Endothelial cell of umbilical vein (primary cell): ENCODE data around the gene CROCC. TPM values are rescaled to one million over a fixed set of nuclear protein-coding genes. Genes with fewer than 3 reads are reported as not detected.

Experiments used
- BruUV-seq: library from RNA; stranded (reverse); fragments of 400-500 nt; replicated peaks from 2 replicates; lab custom pipeline; 2021; lab: Mats Ljungman, UMichigan
- CTCF ChIA-PET: fragments of 300-600, 350-600 bp; sonication (Branson Sonifier 250); formaldehyde crosslinking; loops from one replicate; lab custom pipeline; 2021; ENCODE audit warnings: antibody characterized with exemption, inconsistent platforms; lab: Charles Lee
- POLR2A ChIA-PET: fragments of 300-600, 350-600 bp; sonication (Branson Sonifier 250); formaldehyde crosslinking; loops from one replicate; lab custom pipeline; 2021; ENCODE audit warnings: antibody characterized with exemption, inconsistent platforms; lab: Charles Lee
- DNase-seq: peaks from one replicate; pipeline ENCODE4 v3.0.0-alpha.2; 2011; ENCODE audit warnings: low read depth, low spot score
- FAIRE-seq: peaks from 2 replicates; lab custom pipeline; 2011; peaks lifted over from hg19 to GRCh38; lab: Jason Lieb, UNC
- H2AFZ ChIP-seq: 2 replicates; pipeline ENCODE4 v1.6.0; 2012; ENCODE audit warnings: low read depth, low read length, control low read depth, inconsistent platforms
- H3K27ac ChIP-seq: 2 replicates; pipeline ENCODE4 v1.5.1; 2011; ENCODE audit warnings: low read depth, mild to moderate bottlenecking, control low read depth, low read length, moderate library complexity; ENCODE audit not compliant: insufficient read depth
- H3K27me3 ChIP-seq, 2 experiments: 2 replicates each; pipeline versions ENCODE4 v1.6.0 to v1.6.1; 2011; ENCODE audit warnings: low read length in 2 of 2, mixed read lengths in 1 of 2; ENCODE audit not compliant: control insufficient read depth in 2 of 2, insufficient read depth in 2 of 2
- H3K36me3 ChIP-seq, 2 experiments: 2 replicates in 1 of 2; 3 replicates in 1 of 2; pipeline ENCODE4 v1.5.1; 2011; ENCODE audit warnings: low read length in 2 of 2, mild to moderate bottlenecking in 1 of 2, moderate library complexity in 1 of 2; ENCODE audit not compliant: control insufficient read depth in 2 of 2, insufficient read depth in 2 of 2; ENCODE audit errors: extremely low read depth in 1 of 2
- H3K4me1 ChIP-seq: 3 replicates; pipeline ENCODE4 v1.5.1; 2011; ENCODE audit warnings: mild to moderate bottlenecking, low read length; ENCODE audit not compliant: control insufficient read depth, insufficient read depth; ENCODE audit errors: extremely low read depth
- H3K4me2 ChIP-seq: 2 replicates; pipeline ENCODE4 v1.6.1; 2011; ENCODE audit warnings: low read length, control low read depth, mixed read lengths; ENCODE audit not compliant: insufficient read depth
- H3K4me3 ChIP-seq, 3 experiments: fragments of 200-600 bp in 1 of 3; sonication (generic), shearing (Covaris generic) in 1 of 3; replicated peaks in 1 of 3; 2 replicates each; pipeline ENCODE4 v1.5.1; 2011 to 2016; ENCODE audit warnings: control low read depth in 3 of 3, low read length in 3 of 3, mild to moderate bottlenecking in 2 of 3, inconsistent platforms in 1 of 3, low read depth in 1 of 3, moderate library complexity in 1 of 3; ENCODE audit not compliant: insufficient read depth in 1 of 3
- H3K79me2 ChIP-seq: 2 replicates; pipeline ENCODE4 v1.6.0; 2012; ENCODE audit warnings: low read length, inconsistent platforms; ENCODE audit not compliant: control insufficient read depth, insufficient read depth
- H3K9ac ChIP-seq: replicated peaks from 2 replicates; pipeline ENCODE3; 2011; ENCODE audit warnings: low read length, control low read depth; ENCODE audit not compliant: insufficient read depth; ENCODE audit errors: extremely low read depth
- H3K9me1 ChIP-seq: replicated peaks from 3 replicates; pipeline ENCODE4 v1.6.0; 2011; ENCODE audit warnings: mild to moderate bottlenecking, low read length; ENCODE audit not compliant: control insufficient read depth, insufficient read depth; ENCODE audit errors: extremely low read depth
- H3K9me3 ChIP-seq: replicated peaks from 2 replicates; pipeline ENCODE4 v1.5.1; 2012; ENCODE audit warnings: low read length, inconsistent platforms; ENCODE audit not compliant: control insufficient read depth, insufficient read depth
- H4K20me1 ChIP-seq: replicated peaks from 2 replicates; pipeline ENCODE3; 2011; ENCODE audit warnings: mild to moderate bottlenecking, low read length; ENCODE audit not compliant: control insufficient read depth, insufficient read depth; ENCODE audit errors: extremely low read depth
- CTCF ChIP-seq, 2 donors: IDR thresholded peaks; 1 replicate in 1 of 2; 2 replicates in 1 of 2; pipeline ENCODE4 v1.5.1; 2011; ENCODE audit warnings: low read length in 2 of 2, mild to moderate bottlenecking in 2 of 2, moderate library complexity in 2 of 2, control low read depth in 1 of 2, inconsistent platforms in 1 of 2, low read depth in 1 of 2; ENCODE audit not compliant: insufficient read depth in 1 of 2; ENCODE audit errors: extremely low read depth in 1 of 2
- EZH2 ChIP-seq: IDR thresholded peaks from 2 replicates; pipeline ENCODE4 v1.6.1; 2012; ENCODE audit warnings: borderline replicate concordance, low read depth, mild to moderate bottlenecking, moderate library complexity, low read length, inconsistent platforms; ENCODE audit not compliant: severe bottlenecking
- FOS ChIP-seq: IDR thresholded peaks from 2 replicates; pipeline ENCODE4 v1.6.1; 2011; ENCODE audit warnings: mild to moderate bottlenecking, low read length, moderate library complexity, borderline replicate concordance; ENCODE audit not compliant: insufficient read depth
- GATA2 ChIP-seq: IDR thresholded peaks from 2 replicates; pipeline ENCODE4 v1.7.0; 2011; ENCODE audit warnings: low read depth, mild to moderate bottlenecking, moderate library complexity, mixed read lengths, low read length; ENCODE audit not compliant: insufficient read length, insufficient read depth
- JUN ChIP-seq: IDR thresholded peaks from 2 replicates; pipeline ENCODE4 v1.6.1; 2011; ENCODE audit warnings: borderline replicate concordance, low read depth; ENCODE audit not compliant: insufficient read length, insufficient read depth
- MAX ChIP-seq: IDR thresholded peaks from 2 replicates; pipeline ENCODE4 v1.6.1; 2011; ENCODE audit not compliant: insufficient read depth, insufficient read length
- MYC ChIP-seq: IDR thresholded peaks from one replicate; pipeline ENCODE4 v1.6.1; 2011; ENCODE audit warnings: mild to moderate bottlenecking, low read depth, low read length
- POLR2A ChIP-seq: IDR thresholded peaks from 2 replicates; pipeline ENCODE4 v1.6.1; 2012; ENCODE audit warnings: low read depth, mild to moderate bottlenecking, control low read depth, low read length
- POLR2AphosphoS5 ChIP-seq: IDR thresholded peaks from 2 replicates; pipeline ENCODE4 v1.6.1; 2012; ENCODE audit warnings: low read depth, mild to moderate bottlenecking, control low read depth, low read length, moderate library complexity; ENCODE audit not compliant: insufficient read depth
- dilution Hi-C: fragments of 300-500 bp; cut with MboI; formaldehyde crosslinking; loops from one replicate; pipeline ENCODE4 v1.15.0; 2019; ENCODE audit warnings: low sequenced_read_pairs; ENCODE audit not compliant: extremely low pct_ligation_motif_present
- intact Hi-C: fragments of 100-400 bp; cut with micrococcal nuclease; formaldehyde crosslinking; loops from one replicate; pipeline ENCODE4 v1.10.0; 2022
- polyA plus RNA-seq, 4 experiments: library from polyadenylated mRNA; depleted of rRNA in 3 of 4; stranded (reverse) in 3 of 4; unstranded in 1 of 4; fragments of >200 nt; gene quantifications; 2 replicates each; pipeline versions ENCODE4 v1.2.1 to v1.2.3, GENCODE V29; 2011 to 2012; ENCODE audit warnings: missing spikeins in 1 of 4
- total RNA-seq: library from RNA; stranded (reverse); gene quantifications from 2 replicates; pipeline ENCODE4 v1.2.3, GENCODE V29; 2021

The CROCC gene
- total and polyA plus RNA-seq, 2 donors (not counting 3 experiments of a cell fraction or from before 2014, with no cell fraction given) = 18.3 to 35.5 TPM

- intact Hi-C loops = no loop called here
- no TSS peak for BruUV-seq
These were observed 92.0 kb downstream of the CROCC start for GRCh38 chr1:17013491-17014320.

More at GRCh38 chr1:17013491-17014320, 92.0 kb downstream of the CROCC start:
- H3K9ac ChIP-seq = no peak overlapping the region
- FAIRE-seq (no peak), DNase-seq (no peak)
- H3K9me1 ChIP-seq = no peaks in the 10 kb centered on the region
- CTCF ChIA-PET = interaction anchor here (0.9 to 1.3 kb wide), 5 partner anchors 12 to 53 kb away, joined by 3 to 4 read pairs (median 4); no protein-coding TSS in a partner anchor
- dilution Hi-C loops = no loop called here
- no peaks in the 10 kb centered on the region for H3K79me2 ChIP-seq
- H2AFZ ChIP-seq = no peak overlapping the region
- peaks cover 0 to 2% of the 10 kb centered on the region in 2 experiments for H3K36me3 ChIP-seq
- POLR2A ChIA-PET = no interaction called here
- TF ChIP-seq JUN (no peak), CTCF (IDR thresholded peaks at IDR 0.05; ENCODE audit: extremely low read depth in 1 of 2, insufficient read depth in 1 of 2, low read depth in 1 of 2, low read length in 2 of 2) (no peak), EZH2 (no peak), MAX (no peak), POLR2AphosphoS5 (no peak), GATA2 (no peak), MYC (no peak), FOS (no peak), POLR2A (no peak)
- no peak overlapping the region for H3K4me2 ChIP-seq
- H3K4me1 ChIP-seq = peaks cover 24% of the 10 kb centered on the region
- no peaks in the 10 kb centered on the region for H3K27me3 ChIP-seq
- no peaks in the 10 kb centered on the region for H4K20me1 ChIP-seq
- H3K9me3 ChIP-seq = no peaks in the 10 kb centered on the region
- no peak overlapping the region for H3K27ac ChIP-seq
- H3K4me3 ChIP-seq = no peak overlapping the region
